ENCODE data around the gene ZNF202. TPM values are rescaled to one million over a fixed set of nuclear protein-coding genes. Genes with fewer than 3 reads are reported as not detected.

The ZNF202 gene
- total and polyA plus RNA-seq, 2 of the 13 experiments (the other 11 are each of a cell fraction or from before 2014, with no cell fraction given) = 7.7 to 7.9 TPM

DNA sequence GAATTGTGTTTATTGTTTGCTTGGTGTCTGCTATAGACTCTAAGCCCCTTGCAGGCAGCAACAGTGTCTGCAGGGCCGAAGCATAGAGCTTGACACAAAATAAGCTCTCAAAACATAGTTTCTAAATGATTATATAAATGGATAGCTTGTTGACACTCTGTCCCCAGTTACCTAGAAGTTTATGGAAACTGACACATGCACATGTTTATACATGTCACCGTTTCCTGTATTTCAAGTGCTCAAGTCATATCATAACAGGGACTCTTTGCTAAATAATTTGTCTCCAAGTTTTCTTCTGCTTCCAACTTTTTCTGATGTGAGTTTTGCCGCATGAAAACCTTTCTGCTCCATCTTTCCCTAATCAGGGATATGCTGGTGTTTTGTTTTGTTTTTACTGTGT is 16.5 kb upstream of the ZNF202 start:
- BruUV-seq (replicated peaks) = no TSS peak
- 13% methylated on average over 3 of the region's 3 CpGs for whole genome bisulfite sequencing (ENCODE audit: low lambda C conversion rate)
- CTCF ChIA-PET (ENCODE audit: low intra/inter-chr PET ratio, low total read pairs) = no interaction called here
- TF ChIP-seq ZZZ3 (CRISPR knock-in tag; IDR thresholded peaks at IDR 0.05; ENCODE audit: borderline replicate concordance) (no peak), ATRX (CRISPR knock-in tag; IDR thresholded peaks at IDR 0.05; ENCODE audit: borderline replicate concordance) (no peak), ASH2L (IDR thresholded peaks at IDR 0.05; ENCODE audit: insufficient read length, low read depth, low read length) (no peak), ZNF749 (CRISPR knock-in tag; IDR thresholded peaks at IDR 0.05; ENCODE audit: borderline replicate concordance) (no peak), HDAC2 (CRISPR knock-in tag; IDR thresholded peaks at IDR 0.05) (no peak), NCOA5 (CRISPR knock-in tag; IDR thresholded peaks at IDR 0.05) (no peak), GFI1 (CRISPR knock-in tag; IDR thresholded peaks at IDR 0.05; ENCODE audit: borderline replicate concordance) (no peak), CEBPG (CRISPR knock-in tag; IDR thresholded peaks at IDR 0.05) (no peak), ZNF7 (CRISPR knock-in tag; IDR thresholded peaks at IDR 0.05) (no peak), ISX (CRISPR knock-in tag; conservative IDR thresholded peaks at IDR 0.05) (no peak), REXO4 (CRISPR knock-in tag; IDR thresholded peaks at IDR 0.05; ENCODE audit: borderline replicate concordance) (no peak), DMAP1 (CRISPR knock-in tag; IDR thresholded peaks at IDR 0.05) (no peak), TCF7L2 (IDR thresholded peaks at IDR 0.05; ENCODE audit: low read depth, low read length) (no peak)
- TF ChIP-seq, protein P1, sequence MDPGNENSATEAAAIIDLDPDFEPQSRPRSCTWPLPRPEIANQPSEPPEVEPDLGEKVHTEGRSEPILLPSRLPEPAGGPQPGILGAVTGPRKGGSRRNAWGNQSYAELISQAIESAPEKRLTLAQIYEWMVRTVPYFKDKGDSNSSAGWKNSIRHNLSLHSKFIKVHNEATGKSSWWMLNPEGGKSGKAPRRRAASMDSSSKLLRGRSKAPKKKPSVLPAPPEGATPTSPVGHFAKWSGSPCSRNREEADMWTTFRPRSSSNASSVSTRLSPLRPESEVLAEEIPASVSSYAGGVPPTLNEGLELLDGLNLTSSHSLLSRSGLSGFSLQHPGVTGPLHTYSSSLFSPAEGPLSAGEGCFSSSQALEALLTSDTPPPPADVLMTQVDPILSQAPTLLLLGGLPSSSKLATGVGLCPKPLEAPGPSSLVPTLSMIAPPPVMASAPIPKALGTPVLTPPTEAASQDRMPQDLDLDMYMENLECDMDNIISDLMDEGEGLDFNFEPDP (CRISPR knock-in tag; conservative IDR thresholded peaks at IDR 0.05) = no peak
- TF ChIP-seq, protein P2, sequence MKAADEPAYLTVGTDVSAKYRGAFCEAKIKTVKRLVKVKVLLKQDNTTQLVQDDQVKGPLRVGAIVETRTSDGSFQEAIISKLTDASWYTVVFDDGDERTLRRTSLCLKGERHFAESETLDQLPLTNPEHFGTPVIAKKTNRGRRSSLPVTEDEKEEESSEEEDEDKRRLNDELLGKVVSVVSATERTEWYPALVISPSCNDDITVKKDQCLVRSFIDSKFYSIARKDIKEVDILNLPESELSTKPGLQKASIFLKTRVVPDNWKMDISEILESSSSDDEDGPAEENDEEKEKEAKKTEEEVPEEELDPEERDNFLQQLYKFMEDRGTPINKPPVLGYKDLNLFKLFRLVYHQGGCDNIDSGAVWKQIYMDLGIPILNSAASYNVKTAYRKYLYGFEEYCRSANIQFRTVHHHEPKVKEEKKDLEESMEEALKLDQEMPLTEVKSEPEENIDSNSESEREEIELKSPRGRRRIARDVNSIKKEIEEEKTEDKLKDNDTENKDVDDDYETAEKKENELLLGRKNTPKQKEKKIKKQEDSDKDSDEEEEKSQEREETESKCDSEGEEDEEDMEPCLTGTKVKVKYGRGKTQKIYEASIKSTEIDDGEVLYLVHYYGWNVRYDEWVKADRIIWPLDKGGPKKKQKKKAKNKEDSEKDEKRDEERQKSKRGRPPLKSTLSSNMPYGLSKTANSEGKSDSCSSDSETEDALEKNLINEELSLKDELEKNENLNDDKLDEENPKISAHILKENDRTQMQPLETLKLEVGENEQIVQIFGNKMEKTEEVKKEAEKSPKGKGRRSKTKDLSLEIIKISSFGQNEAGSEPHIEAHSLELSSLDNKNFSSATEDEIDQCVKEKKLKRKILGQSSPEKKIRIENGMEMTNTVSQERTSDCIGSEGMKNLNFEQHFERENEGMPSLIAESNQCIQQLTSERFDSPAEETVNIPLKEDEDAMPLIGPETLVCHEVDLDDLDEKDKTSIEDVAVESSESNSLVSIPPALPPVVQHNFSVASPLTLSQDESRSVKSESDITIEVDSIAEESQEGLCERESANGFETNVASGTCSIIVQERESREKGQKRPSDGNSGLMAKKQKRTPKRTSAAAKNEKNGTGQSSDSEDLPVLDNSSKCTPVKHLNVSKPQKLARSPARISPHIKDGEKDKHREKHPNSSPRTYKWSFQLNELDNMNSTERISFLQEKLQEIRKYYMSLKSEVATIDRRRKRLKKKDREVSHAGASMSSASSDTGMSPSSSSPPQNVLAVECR (CRISPR knock-in tag; IDR thresholded peaks at IDR 0.05; ENCODE audit: borderline replicate concordance) = no peak
- TF ChIP-seq, protein P3, sequence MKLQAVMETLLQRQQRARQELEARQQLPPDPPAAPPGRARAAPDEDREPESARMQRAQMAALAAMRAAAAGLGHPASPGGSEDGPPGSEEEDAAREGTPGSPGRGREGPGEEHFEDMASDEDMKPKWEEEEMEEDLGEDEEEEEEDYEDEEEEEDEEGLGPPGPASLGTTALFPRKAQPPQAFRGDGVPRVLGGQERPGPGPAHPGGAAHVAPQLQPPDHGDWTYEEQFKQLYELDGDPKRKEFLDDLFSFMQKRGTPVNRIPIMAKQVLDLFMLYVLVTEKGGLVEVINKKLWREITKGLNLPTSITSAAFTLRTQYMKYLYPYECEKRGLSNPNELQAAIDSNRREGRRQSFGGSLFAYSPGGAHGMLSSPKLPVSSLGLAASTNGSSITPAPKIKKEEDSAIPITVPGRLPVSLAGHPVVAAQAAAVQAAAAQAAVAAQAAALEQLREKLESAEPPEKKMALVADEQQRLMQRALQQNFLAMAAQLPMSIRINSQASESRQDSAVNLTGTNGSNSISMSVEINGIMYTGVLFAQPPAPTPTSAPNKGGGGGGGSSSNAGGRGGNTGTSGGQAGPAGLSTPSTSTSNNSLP (IDR thresholded peaks at IDR 0.05; ENCODE audit: low read depth, low read length) = no peak
- TF ChIP-seq, protein P4, sequence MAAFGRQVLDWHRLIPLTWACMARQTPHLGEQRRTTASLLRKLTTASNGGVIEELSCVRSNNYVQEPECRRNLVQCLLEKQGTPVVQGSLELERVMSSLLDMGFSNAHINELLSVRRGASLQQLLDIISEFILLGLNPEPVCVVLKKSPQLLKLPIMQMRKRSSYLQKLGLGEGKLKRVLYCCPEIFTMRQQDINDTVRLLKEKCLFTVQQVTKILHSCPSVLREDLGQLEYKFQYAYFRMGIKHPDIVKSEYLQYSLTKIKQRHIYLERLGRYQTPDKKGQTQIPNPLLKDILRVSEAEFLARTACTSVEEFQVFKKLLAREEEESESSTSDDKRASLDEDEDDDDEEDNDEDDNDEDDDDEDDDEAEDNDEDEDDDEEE (CRISPR knock-in tag; IDR thresholded peaks at IDR 0.05) = no peak

More for the DNA sequence above, 16.5 kb upstream of the ZNF202 start:
- no peaks in the 10 kb centered on the region for H3K79me2 ChIP-seq (ENCODE audit: insufficient read depth, low read length)
- POLR2A ChIA-PET = no interaction called here
- no peak overlapping the region for H3K9ac ChIP-seq (ENCODE audit: insufficient read depth, low read depth, low read length)
- no peak overlapping the region for H3K27ac ChIP-seq (ENCODE audit: extremely low read length, insufficient read depth, low read length)
- H3K4me2 ChIP-seq (ENCODE audit: low read depth, low read length) = no peak overlapping the region
- intact Hi-C loops (cut with micrococcal nuclease; ENCODE audit: unreplicated experiment) (no loop called here), in situ Hi-C loops (cut with HindIII; ENCODE audit: extremely low pct_ligation_motif_present, low pct_unique_long_range_greater_than_20kb) (no loop called here)
- no peak for FAIRE-seq
- no peaks in the 10 kb centered on the region for H3K36me3 ChIP-seq (replicated peaks in 1 of 2; ENCODE audit: control insufficient read depth in 1 of 2, insufficient read depth in 2 of 2, low read length in 2 of 2)
- no peaks in the 10 kb centered on the region for H3K4me1 ChIP-seq (ENCODE audit: insufficient read depth, low read length)
- no peaks in the 10 kb centered on the region for H3K27me3 ChIP-seq (ENCODE audit: control insufficient read depth in 1 of 2, insufficient read depth in 2 of 2, low read length in 2 of 2)
- DNase-seq (ENCODE audit: low spot score) = no peak
- H4K20me1 ChIP-seq (ENCODE audit: insufficient read depth, low read length) = no peaks in the 10 kb centered on the region
- H3K9me3 ChIP-seq (ENCODE audit: low read length) = peaks cover 14% of the 10 kb centered on the region
- no peak for ATAC-seq
- no peak overlapping the region for H3K4me3 ChIP-seq (replicated peaks in 1 of 3; ENCODE audit: insufficient read depth in 1 of 3, low read depth in 2 of 3, low read length in 3 of 3)
- no peak overlapping the region for H2AFZ ChIP-seq (ENCODE audit: low read length)
